ENCODE measurements around the gene PARD3B.

Gene PARD3B

DNA sequence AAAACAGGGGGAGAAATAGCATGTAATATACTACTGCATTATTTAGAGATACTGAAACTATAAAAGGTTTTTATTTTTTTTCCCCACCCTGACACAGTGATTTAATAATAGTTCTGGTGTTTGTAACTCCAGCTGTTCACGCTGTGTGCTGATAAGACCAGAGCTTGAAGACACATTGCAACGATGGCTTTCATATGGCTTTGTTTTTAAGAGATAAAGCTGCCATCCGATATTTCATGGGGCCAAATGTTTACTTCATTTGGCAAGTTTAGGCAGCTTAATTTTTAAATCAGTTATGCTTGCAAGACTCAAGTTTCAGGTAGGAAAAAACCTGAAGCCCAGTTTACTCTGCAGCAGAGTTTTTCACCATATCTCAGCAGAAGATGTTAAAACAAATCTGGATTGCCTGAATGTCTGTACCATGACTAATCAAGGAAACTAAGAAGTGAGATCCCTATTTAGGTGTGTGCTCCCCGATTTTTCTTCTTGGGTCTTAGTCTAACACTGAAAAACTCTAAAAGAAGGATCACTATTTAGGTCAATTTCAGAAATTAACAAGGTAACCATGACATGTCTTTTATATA, 508.6 kb downstream of the PARD3B start:
- TF ChIP-seq, protein P1, sequence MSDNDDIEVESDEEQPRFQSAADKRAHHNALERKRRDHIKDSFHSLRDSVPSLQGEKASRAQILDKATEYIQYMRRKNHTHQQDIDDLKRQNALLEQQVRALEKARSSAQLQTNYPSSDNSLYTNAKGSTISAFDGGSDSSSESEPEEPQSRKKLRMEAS (IDR thresholded peaks at IDR 0.05; ENCODE audit: low read depth, low read length): no peak
- TF ChIP-seq, protein P2, sequence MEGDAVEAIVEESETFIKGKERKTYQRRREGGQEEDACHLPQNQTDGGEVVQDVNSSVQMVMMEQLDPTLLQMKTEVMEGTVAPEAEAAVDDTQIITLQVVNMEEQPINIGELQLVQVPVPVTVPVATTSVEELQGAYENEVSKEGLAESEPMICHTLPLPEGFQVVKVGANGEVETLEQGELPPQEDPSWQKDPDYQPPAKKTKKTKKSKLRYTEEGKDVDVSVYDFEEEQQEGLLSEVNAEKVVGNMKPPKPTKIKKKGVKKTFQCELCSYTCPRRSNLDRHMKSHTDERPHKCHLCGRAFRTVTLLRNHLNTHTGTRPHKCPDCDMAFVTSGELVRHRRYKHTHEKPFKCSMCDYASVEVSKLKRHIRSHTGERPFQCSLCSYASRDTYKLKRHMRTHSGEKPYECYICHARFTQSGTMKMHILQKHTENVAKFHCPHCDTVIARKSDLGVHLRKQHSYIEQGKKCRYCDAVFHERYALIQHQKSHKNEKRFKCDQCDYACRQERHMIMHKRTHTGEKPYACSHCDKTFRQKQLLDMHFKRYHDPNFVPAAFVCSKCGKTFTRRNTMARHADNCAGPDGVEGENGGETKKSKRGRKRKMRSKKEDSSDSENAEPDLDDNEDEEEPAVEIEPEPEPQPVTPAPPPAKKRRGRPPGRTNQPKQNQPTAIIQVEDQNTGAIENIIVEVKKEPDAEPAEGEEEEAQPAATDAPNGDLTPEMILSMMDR (IDR thresholded peaks at IDR 0.05; ENCODE audit: low read depth, low read length): no peak
- TF ChIP-seq POLR2A (IDR thresholded peaks at IDR 0.05; ENCODE audit: extremely low read depth, insufficient read length) (no peak), MYC (IDR thresholded peaks at IDR 0.05; ENCODE audit: low read depth, low read length) (no peak)
- no peak for DNase-seq (ENCODE audit: low read depth)
- H3K4me3 ChIP-seq (ENCODE audit: low read depth, low read length): no peak overlapping the region

DNA sequence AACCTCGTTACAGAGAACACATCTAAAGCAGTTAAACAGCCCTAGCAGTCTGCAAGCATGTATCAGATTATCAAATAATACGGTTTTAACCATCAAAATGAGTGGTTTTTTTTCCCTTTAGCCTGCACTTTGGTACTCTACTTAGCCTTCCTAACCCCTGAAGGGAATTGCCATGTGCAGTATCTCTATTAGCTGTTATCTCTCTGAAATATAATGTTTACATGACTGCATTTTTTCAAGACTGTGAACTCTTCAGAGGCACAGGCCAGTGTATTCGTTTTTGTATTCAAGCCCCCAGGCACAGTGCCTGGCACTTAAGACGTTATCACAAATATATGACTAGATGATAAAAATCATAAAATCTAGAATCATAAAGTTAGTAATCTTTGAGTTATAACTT, 509.5 kb downstream of the PARD3B start:
- TF ChIP-seq POLR2A (IDR thresholded peaks at IDR 0.05; ENCODE audit: extremely low read depth, insufficient read length) (no peak), MYC (IDR thresholded peaks at IDR 0.05; ENCODE audit: low read depth, low read length) (no peak)
- TF ChIP-seq, protein P2 (IDR thresholded peaks at IDR 0.05; ENCODE audit: low read depth, low read length): no peak
- TF ChIP-seq, protein P1 (IDR thresholded peaks at IDR 0.05; ENCODE audit: low read depth, low read length): no peak
- DNase-seq (ENCODE audit: low read depth): no peak
- H3K4me3 ChIP-seq (ENCODE audit: low read depth, low read length): no peak overlapping the region

DNA sequence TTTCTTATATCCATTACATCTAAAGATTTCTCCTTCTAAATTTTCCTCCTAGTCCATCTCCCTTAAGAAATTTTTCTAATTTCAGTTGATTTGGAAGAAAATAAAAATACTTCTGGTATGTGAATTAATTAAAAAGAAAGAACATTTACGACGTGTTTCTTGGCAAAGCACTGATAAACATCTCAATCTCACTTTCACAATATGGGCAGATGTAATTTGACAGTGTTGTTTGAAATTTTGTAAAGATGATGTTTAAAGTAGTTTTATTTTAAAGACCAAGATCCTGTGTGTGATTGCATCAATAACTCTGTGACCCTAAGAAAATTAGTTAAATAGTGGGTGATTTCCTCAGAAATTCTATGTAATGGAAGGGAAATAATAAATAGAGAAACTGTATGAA, 510.0 kb downstream of the PARD3B start:
- no peak for DNase-seq (ENCODE audit: low read depth)
- TF ChIP-seq, protein P1 (IDR thresholded peaks at IDR 0.05; ENCODE audit: low read depth, low read length): no peak
- TF ChIP-seq, protein P2 (IDR thresholded peaks at IDR 0.05; ENCODE audit: low read depth, low read length): no peak
- TF ChIP-seq POLR2A (IDR thresholded peaks at IDR 0.05; ENCODE audit: extremely low read depth, insufficient read length): no peak
- no peak for TF ChIP-seq MYC (IDR thresholded peaks at IDR 0.05; ENCODE audit: low read depth, low read length)
- no peak overlapping the region for H3K4me3 ChIP-seq (ENCODE audit: low read depth, low read length)

DNA sequence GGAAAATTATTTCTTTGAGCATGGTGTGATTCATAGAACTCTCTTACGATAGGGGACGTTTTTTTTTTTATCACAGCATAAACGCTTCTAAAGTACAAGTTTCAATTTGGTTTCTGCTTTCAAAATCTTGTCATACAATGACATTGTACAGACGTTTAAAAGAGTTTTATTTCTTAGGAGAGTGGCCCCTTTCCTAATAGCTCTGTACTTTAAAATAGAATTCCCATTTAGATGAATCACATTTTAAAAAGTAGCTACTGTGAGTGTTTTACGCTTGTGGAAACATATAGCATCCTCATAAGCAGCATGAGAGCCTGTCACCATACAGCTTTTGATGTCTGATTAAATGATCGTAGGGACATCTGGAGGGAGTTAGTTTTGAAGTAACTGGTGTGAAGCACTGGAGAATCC, 510.9 kb downstream of the PARD3B start:
- H3K4me3 ChIP-seq (ENCODE audit: low read depth, low read length): no peak overlapping the region
- TF ChIP-seq, protein P2 (IDR thresholded peaks at IDR 0.05; ENCODE audit: low read depth, low read length): no peak
- TF ChIP-seq, protein P1 (IDR thresholded peaks at IDR 0.05; ENCODE audit: low read depth, low read length): no peak
- no peak for TF ChIP-seq POLR2A (IDR thresholded peaks at IDR 0.05; ENCODE audit: extremely low read depth, insufficient read length)
- no peak for TF ChIP-seq MYC (IDR thresholded peaks at IDR 0.05; ENCODE audit: low read depth, low read length)
- DNase-seq (ENCODE audit: low read depth): no peak

DNA sequence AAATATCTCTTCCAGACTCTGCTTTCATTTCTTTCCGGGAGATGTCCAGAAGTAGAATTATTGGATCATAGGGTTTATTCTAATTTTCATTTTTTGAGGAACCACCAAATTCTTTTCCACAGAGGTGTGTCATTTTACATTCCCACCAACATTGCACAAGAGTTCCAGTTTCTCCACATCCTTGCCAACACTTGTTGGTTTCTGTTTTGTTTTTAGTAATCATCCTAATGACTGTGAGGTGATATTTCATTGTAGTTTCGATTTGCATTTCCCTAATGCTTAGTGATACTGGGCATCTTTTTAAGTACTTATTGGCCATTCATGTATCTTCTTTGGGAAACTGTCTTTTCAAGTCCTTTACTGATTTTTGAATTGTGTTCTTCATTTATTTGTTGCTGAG, 513.1 kb downstream of the PARD3B start:
- TF ChIP-seq POLR2A (IDR thresholded peaks at IDR 0.05; ENCODE audit: extremely low read depth, insufficient read length): no peak
- TF ChIP-seq MYC (IDR thresholded peaks at IDR 0.05; ENCODE audit: low read depth, low read length): no peak
- TF ChIP-seq, protein P1 (IDR thresholded peaks at IDR 0.05; ENCODE audit: low read depth, low read length): no peak
- TF ChIP-seq, protein P2 (IDR thresholded peaks at IDR 0.05; ENCODE audit: low read depth, low read length): no peak
- H3K4me3 ChIP-seq (ENCODE audit: low read depth, low read length): no peak overlapping the region
- no peak for DNase-seq (ENCODE audit: low read depth)
